K562 (cell line): ENCODE data around the gene SLC34A2. TPM values are rescaled to one million over a fixed set of nuclear protein-coding genes. Genes with fewer than 3 reads are reported as not detected.

Experiments used
- ARNT ChIP-seq, 2 experiments: fragments of 450-650 bp; IDR thresholded peaks; 2 replicates each; pipeline ENCODE4 v1.6.1; 2016; ENCODE audit warnings: mild to moderate bottlenecking in 1 of 2
- DPF2 ChIP-seq: fragments of 450-650 bp; IDR thresholded peaks from 2 replicates; pipeline ENCODE4 v1.6.1; 2016
- HSF4 ChIP-seq: fragments of 250-450 bp; sonication (Bioruptor Pico); IDR thresholded peaks from 2 replicates; pipeline ENCODE4 v2.1.2; 2022; ENCODE audit warnings: mild to moderate bottlenecking, moderate library complexity, borderline replicate concordance
- MAFK ChIP-seq: IDR thresholded peaks from 2 replicates; pipeline ENCODE4 v1.6.1; 2011; ENCODE audit warnings: low read length, improper control_type of control experiment
- MAZ ChIP-seq, 2 experiments: fragments of 450-650 bp in 1 of 2; sonication (generic) in 1 of 2; formaldehyde crosslinking; IDR thresholded peaks in 1 of 2; conservative IDR thresholded peaks in 1 of 2; 2 replicates each; pipeline versions ENCODE4 v1.4.0 to v1.5.0; 2020; ENCODE audit warnings: mild to moderate bottlenecking in 1 of 2, missing genetic modification reagents in 1 of 2
- MITF ChIP-seq: IDR thresholded peaks from 2 replicates; pipeline ENCODE4 v1.6.1; 2014; ENCODE audit warnings: antibody characterized with exemption
- PKNOX1 ChIP-seq: fragments of 450-650 bp; IDR thresholded peaks from 2 replicates; pipeline ENCODE4 v1.6.1; 2016
- RFX5 ChIP-seq: IDR thresholded peaks from 2 replicates; pipeline ENCODE4 v1.6.1; 2011; ENCODE audit warnings: low read depth, mild to moderate bottlenecking, improper control_type of control experiment, low read length
- TAF9B ChIP-seq: fragments of 450-650 bp; IDR thresholded peaks from 2 replicates; pipeline ENCODE4 v1.6.1; 2018; ENCODE audit warnings: mild to moderate bottlenecking; ENCODE audit not compliant: partially characterized antibody
- ZSCAN32 ChIP-seq: fragments of 450-650 bp; formaldehyde crosslinking; IDR thresholded peaks from 2 replicates; pipeline ENCODE4 v1.4.0; 2020; ENCODE audit warnings: mild to moderate bottlenecking, moderate library complexity
- polyA plus RNA-seq, 8 experiments: library from polyadenylated mRNA; depleted of rRNA in 4 of 8; stranded (reverse) in 5 of 8; unstranded in 3 of 8; fragments of >200 nt; fragmentation: Nextera tagmentation in 2 of 8; fragmentation: Illumina TruSeq in 1 of 8; extraction: Ambion mirVana in 2 of 8; extraction: Trizol in 1 of 8; gene quantifications; 2 replicates each; pipeline versions ENCODE4 v1.2.1 to v1.2.3, GENCODE V29; 2011 to 2014; ENCODE audit warnings: inconsistent platforms in 1 of 8, missing spikeins in 1 of 8
- total RNA-seq, 7 experiments: library from RNA; depleted of rRNA in 6 of 7; stranded (reverse); fragments of >200 nt in 6 of 7; fragmentation: Illumina TruSeq in 2 of 7; extraction: Trizol in 2 of 7; gene quantifications; 2 replicates each; pipeline versions ENCODE4 v1.2.1 to v1.2.3, GENCODE V29; 2011 to 2021; ENCODE audit warnings: low replicate concordance in 1 of 7
- TF ChIP-seq, protein P1 (sequence below): fragments of 200-400 bp; formaldehyde crosslinking; IDR thresholded peaks from 2 replicates; pipeline ENCODE4 v1.6.1; 2017; ENCODE audit warnings: mild to moderate bottlenecking, low read depth, low read length, moderate library complexity
- TF ChIP-seq, protein P2 (sequence below): fragments of 150-350 bp; conservative IDR thresholded peaks from 2 replicates; pipeline ENCODE4 v1.6.1; 2014; ENCODE audit warnings: low read length
- TF ChIP-seq, protein P3 (sequence below): fragments of 250-450 bp; sonication (Bioruptor Pico); IDR thresholded peaks from 2 replicates; pipeline ENCODE4 v1.8.0; 2021; ENCODE audit warnings: borderline replicate concordance, mild to moderate bottlenecking, moderate library complexity; ENCODE audit not compliant: poor library complexity, severe bottlenecking

Gene SLC34A2
- total and polyA plus RNA-seq, 9 of the 15 experiments (the other 6 are each of a cell fraction or from before 2014, with no cell fraction given) = 1.5 TPM; not detected in 8

GRCh38 chr4:25722964-25723363 is 67.3 kb downstream of the SLC34A2 start (continued):
- TF ChIP-seq, protein P1, sequence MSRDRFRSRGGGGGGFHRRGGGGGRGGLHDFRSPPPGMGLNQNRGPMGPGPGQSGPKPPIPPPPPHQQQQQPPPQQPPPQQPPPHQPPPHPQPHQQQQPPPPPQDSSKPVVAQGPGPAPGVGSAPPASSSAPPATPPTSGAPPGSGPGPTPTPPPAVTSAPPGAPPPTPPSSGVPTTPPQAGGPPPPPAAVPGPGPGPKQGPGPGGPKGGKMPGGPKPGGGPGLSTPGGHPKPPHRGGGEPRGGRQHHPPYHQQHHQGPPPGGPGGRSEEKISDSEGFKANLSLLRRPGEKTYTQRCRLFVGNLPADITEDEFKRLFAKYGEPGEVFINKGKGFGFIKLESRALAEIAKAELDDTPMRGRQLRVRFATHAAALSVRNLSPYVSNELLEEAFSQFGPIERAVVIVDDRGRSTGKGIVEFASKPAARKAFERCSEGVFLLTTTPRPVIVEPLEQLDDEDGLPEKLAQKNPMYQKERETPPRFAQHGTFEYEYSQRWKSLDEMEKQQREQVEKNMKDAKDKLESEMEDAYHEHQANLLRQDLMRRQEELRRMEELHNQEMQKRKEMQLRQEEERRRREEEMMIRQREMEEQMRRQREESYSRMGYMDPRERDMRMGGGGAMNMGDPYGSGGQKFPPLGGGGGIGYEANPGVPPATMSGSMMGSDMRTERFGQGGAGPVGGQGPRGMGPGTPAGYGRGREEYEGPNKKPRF = no peak
- no peak for TF ChIP-seq ZSCAN32
- TF ChIP-seq MAFK = no peak
- TF ChIP-seq, protein P2, sequence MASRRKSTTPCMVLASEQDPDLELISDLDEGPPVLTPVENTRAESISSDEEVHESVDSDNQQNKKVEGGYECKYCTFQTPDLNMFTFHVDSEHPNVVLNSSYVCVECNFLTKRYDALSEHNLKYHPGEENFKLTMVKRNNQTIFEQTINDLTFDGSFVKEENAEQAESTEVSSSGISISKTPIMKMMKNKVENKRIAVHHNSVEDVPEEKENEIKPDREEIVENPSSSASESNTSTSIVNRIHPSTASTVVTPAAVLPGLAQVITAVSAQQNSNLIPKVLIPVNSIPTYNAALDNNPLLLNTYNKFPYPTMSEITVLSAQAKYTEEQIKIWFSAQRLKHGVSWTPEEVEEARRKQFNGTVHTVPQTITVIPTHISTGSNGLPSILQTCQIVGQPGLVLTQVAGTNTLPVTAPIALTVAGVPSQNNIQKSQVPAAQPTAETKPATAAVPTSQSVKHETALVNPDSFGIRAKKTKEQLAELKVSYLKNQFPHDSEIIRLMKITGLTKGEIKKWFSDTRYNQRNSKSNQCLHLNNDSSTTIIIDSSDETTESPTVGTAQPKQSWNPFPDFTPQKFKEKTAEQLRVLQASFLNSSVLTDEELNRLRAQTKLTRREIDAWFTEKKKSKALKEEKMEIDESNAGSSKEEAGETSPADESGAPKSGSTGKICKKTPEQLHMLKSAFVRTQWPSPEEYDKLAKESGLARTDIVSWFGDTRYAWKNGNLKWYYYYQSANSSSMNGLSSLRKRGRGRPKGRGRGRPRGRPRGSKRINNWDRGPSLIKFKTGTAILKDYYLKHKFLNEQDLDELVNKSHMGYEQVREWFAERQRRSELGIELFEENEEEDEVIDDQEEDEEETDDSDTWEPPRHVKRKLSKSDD = no peak
- TF ChIP-seq, protein P3, sequence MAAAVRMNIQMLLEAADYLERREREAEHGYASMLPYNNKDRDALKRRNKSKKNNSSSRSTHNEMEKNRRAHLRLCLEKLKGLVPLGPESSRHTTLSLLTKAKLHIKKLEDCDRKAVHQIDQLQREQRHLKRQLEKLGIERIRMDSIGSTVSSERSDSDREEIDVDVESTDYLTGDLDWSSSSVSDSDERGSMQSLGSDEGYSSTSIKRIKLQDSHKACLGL (CRISPR knock-in tag) = no peak
- TF ChIP-seq PKNOX1 = peak; percentile 78
- TF ChIP-seq RFX5 = no peak
- no peak for TF ChIP-seq MITF
- TF ChIP-seq DPF2 = no peak
- no peak for TF ChIP-seq ARNT (IDR thresholded peaks at IDR 0.05)
- TF ChIP-seq TAF9B = no peak
- peak in 1 of 2 experiments; percentile 30; a peak in 1 of 4 replicates for TF ChIP-seq MAZ (CRISPR knock-in tag; conservative IDR thresholded peaks at IDR 0.05 in 1 of 2, IDR thresholded peaks at IDR 0.05 in 1 of 2)
- no peak for TF ChIP-seq HSF4 (CRISPR knock-in tag)
